ENCODE data around the gene LRIG1.

Gene LRIG1

DNA sequence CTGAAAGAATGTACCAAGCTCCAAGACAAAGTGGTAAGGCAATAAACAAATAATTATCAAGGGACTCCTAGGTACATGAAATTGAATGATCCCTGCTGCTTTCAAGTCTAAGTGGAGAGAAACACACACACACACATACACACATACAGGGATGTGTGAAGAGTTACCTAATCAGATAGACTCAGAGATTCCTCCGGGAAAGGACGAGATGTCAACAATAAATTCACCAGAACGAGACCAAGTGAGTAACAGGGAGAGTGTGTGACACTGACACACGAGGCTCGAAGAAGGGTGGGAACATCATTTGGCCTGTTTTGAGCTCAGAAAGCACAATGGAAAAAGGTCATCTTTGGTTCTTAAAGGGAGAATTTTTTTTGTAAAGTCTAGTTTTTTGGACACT lies 13.4 kb downstream of the LRIG1 start:
- DNase-seq = no peak

DNA sequence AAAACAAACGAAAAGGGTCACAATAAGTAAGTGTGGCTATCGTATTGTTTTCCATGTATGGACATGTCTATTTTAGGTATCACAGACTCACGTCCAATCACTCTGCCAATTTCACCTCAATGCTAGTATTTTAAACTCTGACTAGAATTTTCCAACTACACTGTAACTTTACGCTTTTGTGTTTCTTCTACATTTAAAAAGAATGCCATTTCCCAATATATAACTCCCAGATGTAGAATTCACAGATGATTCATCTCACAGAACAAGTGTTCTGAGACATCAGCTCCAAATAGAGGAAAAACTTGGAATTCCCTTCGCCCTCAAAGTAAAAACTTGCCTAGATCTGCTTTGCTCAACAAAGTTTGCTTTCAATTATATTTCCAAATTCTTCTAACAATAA lies 14.2 kb downstream of the LRIG1 start:
- DNase-seq = no peak

DNA sequence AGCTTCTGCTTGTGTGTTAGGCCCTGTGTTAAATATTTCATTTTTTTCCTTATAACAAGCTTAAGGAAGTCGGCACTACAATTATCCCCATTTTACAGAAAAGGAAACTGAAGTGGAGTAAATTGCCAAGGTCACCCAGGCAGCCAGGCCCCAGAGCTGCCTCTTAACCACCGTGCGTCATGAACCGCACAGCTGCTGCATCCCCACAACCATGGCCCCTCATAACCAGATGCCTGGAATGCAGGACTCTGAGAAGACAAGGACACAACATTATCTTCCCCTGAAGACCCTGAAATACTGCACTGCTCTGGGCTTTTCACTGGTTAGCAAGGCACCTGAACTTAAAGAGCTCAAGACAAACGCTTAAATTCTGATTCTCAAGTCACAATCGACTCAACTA lies 14.6 kb downstream of the LRIG1 start:
- DNase-seq = no peak

DNA sequence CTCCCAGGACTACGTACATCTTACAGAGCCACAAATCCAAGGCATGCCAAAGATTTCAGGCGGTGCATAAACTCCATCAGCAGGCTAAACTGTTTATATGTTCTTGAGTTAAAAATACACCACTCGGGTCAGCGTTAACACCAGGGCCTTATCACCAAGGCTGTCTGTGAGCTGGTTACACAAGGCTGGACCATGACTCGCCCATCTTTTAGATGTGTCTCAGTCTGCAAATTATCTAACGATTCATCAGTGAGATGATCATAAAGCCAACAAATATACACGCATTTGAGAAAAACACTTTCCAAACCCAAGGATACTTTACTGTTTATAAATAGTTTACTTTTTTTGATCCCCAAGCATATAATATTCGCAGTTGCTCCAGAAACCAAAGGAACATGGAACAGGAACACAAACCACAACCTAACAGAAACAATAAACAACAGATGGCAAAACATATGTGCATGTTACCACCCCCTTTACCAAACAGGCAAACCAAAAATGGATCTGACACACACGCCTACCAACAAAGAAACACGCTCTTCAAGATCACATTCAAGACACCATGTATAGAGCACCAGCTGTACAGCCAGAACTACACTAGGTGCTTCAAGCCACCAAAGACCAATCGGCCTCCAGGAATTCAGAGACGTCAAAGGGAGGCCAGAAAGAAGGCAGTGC lies 15.4 kb downstream of the LRIG1 start:
- DNase-seq = no peak

DNA sequence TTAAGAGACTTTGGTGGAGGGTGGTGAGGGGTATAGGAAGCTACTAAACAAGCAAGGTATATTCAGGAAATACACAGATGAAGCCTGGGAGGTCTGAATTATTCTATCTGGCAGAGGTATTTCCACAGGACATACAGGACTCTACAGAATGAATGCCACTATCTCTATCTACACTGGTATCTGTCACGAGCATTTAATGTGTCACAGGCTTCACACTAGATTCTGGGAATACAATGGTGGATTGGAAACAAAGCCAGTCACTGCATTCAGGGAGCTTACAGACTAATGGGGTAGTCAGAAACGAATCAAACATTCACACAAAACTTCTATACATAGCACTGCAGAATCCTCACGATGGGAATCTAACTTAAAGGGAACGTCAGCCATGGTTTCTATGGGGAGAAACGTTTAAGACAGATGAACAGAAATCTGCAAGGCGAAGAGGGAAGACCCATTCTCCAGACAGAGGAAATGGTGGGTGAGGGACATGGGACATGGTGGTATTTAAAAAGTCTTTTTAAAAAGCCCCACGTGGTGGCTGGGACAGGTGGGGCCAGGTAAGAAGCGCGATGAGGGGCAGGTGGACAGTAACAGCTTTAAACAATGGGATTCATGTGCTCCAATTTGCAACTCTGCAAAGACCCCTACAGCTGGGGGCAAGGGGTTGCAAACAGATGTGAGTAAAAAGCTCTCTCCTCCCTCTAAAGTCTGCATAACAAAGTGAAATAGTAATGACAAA lies 16.5 kb downstream of the LRIG1 start:
- DNase-seq = no peak

DNA sequence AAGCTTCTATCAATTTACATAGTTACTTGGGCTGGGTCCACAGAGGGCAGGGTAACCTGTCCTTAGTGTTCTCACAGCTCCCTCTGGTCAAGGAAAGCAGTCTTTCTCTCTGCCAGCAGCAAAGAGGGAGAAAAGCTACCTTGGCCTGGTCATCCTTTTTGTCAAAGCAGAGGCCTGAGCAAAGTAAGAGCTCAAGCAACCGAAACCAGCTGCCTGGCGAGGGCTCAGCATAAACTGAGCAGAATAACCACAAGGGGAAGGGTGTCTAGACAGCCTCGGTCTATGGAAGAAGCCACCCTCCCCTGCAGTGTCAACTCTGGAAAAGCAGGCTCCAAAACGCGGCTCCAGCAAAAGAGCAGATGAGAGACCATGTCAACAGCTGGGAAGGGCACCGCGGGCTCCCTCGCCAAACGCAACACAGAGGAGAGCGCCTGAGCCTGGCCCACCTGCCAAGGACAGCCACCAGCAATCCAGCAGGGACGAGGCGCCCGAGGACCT lies 17.4 kb downstream of the LRIG1 start:
- DNase-seq = no peak

DNA sequence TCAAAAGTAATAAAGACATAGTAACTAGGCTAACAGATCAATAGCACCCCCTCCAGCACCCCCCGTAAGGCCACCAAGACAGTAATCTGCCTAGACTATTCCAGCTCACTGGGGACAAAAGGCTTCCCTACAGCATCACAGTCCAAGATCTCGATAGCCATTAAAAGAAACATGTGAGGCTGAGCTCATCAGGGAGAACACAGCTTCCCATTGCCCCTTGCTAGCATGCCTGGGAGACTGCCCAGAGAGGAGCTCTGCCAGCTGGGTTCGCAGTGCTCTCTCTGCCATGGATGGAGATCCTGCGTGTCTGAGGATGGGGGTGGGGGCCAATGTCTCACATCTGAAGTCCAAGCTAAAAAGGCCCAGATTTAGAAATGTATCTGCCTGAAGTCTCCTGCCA lies 17.8 kb downstream of the LRIG1 start:
- no peak for DNase-seq

DNA sequence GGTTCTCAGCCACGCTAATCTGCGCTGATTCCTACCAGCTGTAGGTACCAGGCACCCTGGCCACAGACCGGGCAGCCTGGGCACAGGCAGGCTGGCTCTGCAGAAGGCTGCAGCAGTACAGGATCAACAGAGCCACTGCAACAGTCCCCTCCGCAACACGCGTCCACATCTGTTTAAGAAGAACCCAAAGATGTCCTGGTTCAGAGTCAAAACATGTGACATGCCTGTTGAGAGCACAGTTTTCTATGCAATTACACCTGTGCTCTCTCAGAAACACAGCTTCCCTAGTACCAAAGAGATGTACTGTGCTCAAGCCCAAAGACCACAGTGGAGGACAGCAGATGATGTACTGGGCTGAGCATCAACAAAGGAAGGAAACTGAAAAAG lies 18.8 kb downstream of the LRIG1 start:
- DNase-seq = no peak

DNA sequence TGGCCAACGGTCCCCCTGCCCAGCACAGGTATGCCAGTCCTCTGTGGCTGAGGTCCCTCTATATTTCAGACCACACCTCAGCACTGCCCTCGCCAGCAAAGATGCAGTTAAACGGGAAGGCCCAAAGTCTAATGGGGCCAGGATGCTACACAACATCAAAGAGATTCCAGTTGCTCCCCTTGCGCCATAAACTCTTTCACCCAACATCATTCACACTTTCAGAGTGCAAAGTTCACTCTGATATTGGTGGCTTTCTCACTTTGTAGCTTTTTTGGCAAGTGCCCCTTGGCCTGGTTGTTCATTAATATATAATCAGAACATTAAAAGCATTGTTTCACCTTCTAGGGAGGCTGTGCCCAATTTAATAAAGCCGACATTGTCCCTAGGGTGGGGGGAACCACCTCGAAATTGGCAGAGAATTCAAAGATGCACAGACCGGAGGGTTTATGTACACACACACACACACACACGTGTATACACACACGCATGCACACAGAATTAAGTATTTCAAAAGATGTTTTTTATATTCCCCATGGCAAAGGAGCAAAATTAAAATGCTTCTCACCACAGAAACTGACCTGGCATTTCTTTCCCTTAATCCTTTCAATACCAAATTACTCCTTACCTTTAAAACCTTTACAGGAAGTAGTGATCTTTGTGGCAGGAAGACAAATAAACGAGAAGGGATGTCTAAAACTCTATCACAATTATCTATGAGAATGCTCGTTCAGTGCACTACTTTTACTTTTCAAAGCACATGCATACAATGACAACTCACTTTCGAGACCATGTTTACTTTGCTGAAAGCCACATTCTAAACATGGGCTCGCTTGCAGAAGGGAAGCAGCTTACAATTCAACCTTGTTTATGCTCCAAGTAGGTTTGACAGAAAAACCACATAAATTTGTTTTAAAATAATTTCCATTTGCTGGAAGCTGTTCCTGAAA lies 19.5 kb downstream of the LRIG1 start:
- no peak for DNase-seq

DNA sequence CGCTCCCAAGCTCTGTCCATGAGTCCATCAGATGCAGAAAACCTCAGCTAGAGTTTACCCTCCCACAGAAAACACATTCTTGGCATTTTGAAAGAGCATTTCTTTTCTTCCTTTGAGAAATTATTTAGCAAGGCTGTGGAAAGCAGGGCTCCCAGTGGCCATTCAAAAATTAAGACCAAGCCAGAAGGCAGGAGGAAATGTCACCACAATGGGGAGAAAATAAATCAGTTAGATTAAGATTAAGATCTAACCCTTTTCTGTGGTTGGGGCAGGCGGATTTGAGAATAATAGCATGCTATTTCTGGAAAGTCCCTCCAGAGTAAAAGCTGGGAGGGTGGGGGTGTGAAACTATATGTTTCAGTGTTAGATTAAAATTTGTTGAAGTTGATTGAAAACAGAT lies 20.2 kb downstream of the LRIG1 start:
- no peak for DNase-seq

DNA sequence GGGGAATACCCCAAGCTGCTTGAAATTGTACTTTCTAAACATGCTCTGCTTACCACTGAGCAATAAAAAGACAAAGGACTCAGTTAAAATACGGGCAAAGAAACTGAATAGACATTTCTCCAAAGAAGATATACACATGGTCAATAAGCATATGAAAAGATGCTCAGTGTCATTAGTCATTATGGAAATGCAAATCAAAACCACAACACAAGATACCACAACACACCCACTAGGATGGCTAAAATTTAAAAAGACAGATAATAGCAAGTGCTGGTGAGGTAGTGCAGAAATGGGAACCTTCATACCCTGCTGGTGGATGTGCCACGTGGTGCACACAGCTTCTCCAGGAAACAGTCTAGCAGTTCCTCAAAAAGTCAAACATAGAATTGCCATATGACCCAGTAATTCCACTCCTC lies 21.3 kb downstream of the LRIG1 start:
- DNase-seq = no peak

DNA sequence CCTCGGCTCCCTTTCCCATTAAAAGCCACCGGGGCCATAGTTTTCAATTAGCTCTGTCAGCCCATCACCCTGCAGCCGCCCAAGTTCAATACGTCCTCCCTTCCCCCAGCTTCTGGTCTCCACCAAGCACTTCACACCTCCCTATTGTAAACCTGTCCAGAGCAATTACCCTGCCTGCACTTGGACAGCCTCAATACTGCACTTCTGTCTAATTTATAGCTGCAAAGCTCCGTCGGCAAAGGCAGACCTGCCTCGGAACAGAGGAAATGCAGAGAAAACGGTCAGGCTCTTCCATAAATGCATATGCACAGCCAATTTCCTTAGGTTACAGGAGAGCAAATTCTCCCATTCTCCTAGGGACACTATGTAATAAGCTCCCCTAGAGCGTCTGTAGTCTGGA lies 21.9 kb downstream of the LRIG1 start:
- no peak for DNase-seq

DNA sequence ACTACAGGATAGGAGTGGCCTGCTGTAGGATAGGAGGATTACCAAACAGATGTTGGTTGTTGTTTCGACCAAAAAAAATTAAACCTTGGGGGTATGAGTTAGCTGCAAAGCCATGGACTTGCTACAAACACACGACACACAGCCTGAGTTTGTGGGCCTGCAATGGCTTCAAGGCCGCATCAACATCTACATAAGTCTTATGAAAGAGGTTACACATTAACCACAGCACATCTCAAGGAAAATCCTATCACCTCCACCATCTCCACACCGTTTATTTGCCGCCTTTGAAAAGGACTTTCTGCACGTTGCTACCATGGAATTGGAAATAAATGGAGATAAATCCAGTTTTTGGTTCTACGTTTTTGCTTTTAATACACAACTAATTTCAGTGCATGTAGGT lies 23.0 kb downstream of the LRIG1 start:
- no peak for DNase-seq

DNA sequence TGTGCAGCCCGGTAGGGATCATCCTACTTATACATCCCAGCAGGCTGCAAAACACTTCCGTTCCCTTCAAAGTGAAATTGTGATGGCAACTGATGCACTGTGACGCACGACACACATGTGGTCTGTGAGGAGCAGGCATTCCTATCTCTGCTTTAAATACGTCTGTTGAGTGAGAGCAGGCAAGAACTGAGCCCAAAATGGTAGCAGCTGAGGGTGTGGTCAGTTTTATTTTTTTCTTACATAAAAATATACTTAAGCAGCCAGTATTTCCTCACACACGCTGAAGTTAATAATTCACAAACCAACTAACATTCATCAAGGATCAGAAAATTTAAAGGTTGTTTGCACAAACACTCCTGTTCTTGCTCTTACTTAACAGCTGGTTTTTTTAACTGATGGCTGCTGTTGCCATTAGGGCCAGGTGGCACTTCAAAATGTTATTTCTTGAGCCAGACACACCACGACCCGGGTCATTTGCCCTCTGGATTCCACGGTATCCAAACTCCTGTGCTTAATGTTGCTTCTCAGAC lies 23.9 kb downstream of the LRIG1 start:
- no peak for DNase-seq

DNA sequence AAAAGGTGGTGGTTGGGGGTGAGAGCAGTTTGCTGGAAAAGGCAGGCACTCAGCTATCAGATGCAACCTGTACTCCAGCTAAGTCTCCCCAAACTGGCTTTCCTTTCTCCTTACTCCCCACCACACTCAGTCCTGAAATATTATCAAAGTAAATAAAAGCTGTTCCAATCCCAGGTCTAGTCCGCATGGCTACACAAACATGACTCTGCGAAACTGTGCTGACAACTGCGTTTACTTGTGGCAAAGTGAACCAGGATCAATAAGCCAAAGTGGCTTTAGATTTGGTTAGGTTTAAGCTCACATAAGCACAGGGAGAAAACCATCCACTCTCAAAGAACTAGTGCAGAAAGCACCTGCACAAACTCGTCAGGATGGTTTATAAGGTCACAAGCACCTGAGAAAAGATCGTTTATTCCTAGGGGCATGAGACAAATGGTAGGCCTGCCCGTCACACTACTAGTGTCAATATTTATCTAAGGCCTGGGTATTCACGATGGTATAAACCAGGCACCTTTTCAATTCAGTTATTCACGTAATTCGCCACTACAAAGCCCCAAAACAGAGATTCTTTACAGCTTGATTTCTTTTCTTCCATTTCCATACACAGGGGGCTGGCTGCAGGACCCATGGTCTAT lies 25.3 kb downstream of the LRIG1 start:
- DNase-seq = no peak

DNA sequence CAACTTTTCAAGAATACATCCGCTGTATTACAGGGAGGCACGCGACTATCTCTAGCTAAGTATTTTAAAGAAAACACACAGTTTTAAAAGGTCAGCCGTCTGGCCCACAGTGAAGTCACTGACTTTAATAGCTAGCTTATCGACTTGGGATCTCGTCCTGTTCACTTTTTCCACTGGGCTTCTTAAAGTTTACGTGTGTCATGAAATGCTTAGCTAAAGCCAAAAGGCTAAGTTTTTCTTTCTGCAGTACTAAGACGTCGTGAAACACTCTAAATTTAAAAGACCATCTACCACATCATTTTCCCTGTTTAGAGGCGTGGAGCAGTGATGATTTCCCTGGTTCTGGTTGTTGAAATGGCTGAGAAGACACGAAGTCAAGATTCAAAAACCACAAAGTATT lies 27.1 kb downstream of the LRIG1 start:
- DNase-seq = no peak

DNA sequence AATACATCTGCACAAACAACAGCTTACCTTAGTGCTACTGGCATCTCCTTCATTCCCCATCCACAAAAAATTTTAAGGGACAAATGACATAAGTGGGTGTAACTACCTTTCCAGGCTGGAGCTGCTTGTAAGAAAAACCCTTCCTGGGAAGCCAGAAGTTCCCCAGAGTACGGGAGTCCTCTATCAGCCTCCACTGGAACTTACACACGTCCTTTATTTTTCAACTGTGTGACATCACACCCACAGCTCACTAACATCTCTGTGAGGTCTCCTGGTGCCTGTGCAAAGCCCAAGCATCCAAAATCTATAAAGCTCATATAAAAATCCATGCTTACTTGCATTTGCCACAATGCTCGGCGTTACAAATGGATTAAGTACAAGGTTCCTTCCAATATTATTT lies 27.6 kb downstream of the LRIG1 start:
- DNase-seq = no peak

DNA sequence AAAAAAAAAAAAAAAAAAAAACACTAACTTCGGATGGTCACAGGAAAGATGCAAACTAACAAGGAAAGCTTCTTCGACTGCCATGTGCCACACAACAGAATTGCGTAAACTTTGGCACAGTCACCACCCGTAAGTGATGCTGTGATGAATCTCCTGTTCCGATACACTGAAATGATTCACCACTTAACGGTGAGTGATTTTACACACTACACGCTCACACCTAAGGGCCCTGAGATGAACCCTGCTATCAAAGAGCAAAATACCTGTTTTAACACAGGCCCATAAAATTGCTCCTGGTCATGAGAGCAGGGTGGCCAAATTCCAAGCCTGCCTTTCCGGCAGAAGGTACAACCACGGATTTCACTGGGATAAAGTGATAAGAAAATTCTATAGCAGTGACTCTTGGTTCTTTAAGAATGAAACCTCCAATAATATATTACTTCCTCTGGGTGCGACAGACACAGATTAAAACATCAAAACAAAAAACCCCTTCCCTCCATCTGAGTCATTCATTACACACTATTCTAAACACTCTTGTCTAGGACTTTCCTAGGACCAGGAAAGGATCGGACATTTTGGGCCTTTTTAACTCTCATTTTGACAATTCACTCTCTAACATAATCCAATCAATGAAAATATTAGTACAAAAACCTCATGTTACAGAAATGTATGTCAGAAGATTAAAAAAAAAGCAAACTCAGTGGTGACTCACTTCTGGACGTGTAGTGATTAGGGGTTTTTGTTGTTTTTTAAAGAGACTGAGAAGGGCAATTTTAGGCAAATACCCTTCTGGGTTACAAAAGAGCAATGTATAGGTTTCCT lies 28.3 kb downstream of the LRIG1 start:
- DNase-seq = peak in 1 of 2 donors; percentile 31

DNA sequence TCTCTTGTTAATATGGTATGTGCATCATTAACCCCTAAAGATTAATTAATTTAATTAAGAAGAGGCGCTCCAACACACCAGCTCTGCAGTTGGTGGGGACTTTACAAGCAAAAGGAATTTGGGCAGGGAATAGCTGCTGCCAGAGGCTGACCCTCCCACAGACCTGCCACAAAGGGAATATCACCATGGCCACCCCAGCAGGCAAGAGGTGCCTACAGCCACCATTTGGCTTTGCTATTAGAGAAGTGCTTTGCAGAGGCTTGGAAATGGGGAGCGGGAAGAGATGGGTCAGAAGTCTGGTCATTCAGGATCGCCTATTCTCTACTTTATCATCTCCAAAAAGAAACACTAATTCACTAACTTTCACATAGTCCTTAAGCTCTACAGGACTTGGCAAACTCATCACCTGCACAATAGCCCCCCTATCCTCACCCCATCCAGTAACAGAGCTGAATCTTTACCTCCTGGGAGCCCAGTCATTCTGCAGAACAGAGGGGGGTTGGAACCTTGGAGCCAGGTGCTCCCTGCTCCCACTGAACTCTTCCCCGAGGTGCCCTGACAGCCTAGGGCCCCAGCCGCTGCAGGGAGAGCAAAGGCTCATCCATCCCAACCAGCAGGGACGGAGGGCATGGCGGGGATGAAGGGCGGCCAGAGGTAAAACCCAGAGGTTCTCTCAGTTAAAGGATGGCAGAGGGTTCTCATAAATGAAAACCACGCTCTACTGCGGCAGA lies 29.7 kb downstream of the LRIG1 start:
- DNase-seq = no peak

DNA sequence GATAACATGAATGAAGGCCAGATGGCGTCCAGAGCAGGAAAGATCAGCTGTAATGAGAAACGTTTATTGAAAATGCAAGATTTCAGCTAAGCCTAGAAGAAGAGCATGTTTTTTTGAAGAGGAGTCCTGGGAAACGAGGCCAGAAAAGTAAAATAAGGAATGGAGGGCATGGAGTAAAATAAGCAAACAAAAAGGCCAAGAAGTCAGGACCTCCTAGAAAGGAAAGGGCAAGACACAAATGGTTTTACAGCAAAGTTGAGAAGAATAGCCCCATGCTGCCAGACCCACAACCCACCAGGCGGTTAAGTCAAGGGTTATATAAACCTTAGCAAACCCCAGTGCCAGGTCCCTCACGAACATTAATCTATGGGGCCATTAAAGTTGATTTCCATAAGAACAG lies 30.5 kb downstream of the LRIG1 start:
- DNase-seq = no peak

DNA sequence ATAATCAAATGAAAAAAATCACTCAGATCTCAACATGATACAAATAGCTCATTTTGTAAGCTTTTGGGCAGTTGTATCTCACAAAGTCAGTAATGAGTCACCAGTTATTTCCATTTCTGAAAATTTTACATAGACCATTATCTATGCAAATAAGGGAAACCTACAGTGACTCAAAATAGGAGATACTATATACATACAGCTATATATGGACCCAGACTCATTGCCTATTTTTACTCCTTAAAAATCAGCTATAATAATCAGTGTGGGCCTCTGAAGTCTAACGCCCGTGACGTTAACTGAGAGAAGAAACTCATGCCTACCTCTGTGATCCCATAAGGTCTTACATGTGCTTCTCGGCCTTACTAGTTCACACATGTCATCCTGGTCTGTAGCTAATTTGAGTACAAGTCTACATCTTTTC lies 31.6 kb downstream of the LRIG1 start:
- no peak for DNase-seq

Data from stimulated activated CD4-positive, alpha-beta T cell treated with anti-CD3 and anti-CD28 coated beads, Interleukin-2, amount 100 ng/mL, for 48 hours (primary cell).